ENCODE measurements around the gene SHC3. TPM values are rescaled to one million over a fixed set of nuclear protein-coding genes. Genes with fewer than 3 reads are reported as not detected.

SHC3 gene
- total RNA-seq, 1 experiment from 2014 or later, result 1.8 TPM

DNA sequence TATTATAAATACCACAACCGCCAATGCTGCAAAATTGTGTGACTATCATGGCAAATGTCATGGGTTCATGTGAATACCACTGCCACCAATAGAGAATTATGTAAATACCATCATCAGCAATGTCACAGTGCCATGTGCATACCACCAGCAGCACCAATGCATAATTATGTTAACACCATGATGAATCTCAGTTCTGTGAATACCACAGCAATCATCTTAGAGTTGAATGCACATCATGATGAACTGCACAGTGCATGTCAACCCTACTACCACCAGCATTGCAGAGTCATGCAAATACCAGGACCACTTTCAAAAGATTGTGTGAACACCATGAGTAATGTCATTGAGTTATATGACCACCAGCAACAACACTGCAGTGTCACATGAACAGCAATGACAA lies 63.2 kb downstream of the SHC3 start:
- H3K56ac ChIP-seq (ENCODE audit: insufficient read length, low read depth, low read length), result no peak overlapping the region
- H3K14ac ChIP-seq (ENCODE audit: insufficient read depth, low read length), result no peak overlapping the region
- no peak overlapping the region for H4K91ac ChIP-seq (ENCODE audit: insufficient read length, low read depth, low read length)
- H2BK5ac ChIP-seq (ENCODE audit: insufficient read length, low read length), result no peak overlapping the region
- no peaks in the 10 kb centered on the region for H3K23me2 ChIP-seq (ENCODE audit: insufficient read length, low read depth, low read length, poor library complexity, severe bottlenecking)
- Mint-ChIP-seq H3K4me1 (peaks cover 5 to 10% of the 10 kb centered on the region in 2 experiments), H3K4me3 (no peak overlapping the region), H3K27ac (no peak overlapping the region), H3K27me3 (ENCODE audit: low read depth) (no peaks in the 10 kb centered on the region), H3K9me3 (no peaks in the 10 kb centered on the region; a peak in 1 of 5 replicates), H3K36me3 (ENCODE audit: insufficient read depth in 1 of 3, low read depth in 3 of 3) (no peaks in the 10 kb centered on the region; a peak in 1 of 7 replicates)
- no peak overlapping the region for H2BK20ac ChIP-seq (ENCODE audit: low read depth, low read length, poor library complexity, severe bottlenecking)
- no peak overlapping the region for H3K18ac ChIP-seq (ENCODE audit: insufficient read length, low read depth, low read length)
- H3K79me1 ChIP-seq (ENCODE audit: insufficient read depth, low read depth, low read length, poor library complexity, severe bottlenecking), result no peaks in the 10 kb centered on the region
- H3K4me2 ChIP-seq (ENCODE audit: insufficient read depth, insufficient read length, low read length), result no peak overlapping the region
- H2BK12ac ChIP-seq (ENCODE audit: insufficient read length, low read depth, low read length), result no peak overlapping the region
- no peaks in the 10 kb centered on the region for H4K20me1 ChIP-seq (ENCODE audit: control insufficient read depth, insufficient read depth, insufficient read length)
- no peak overlapping the region for H2BK120ac ChIP-seq (ENCODE audit: low read depth, low read length, poor library complexity, severe bottlenecking)
- no peak overlapping the region for H2AK5ac ChIP-seq (ENCODE audit: insufficient read length, low read length)
- no peak overlapping the region for H2BK15ac ChIP-seq (ENCODE audit: low read depth, low read length)
- H3K27ac ChIP-seq (ENCODE audit: insufficient read length, low read depth, low read length), result no peak overlapping the region
- H3T11ph ChIP-seq (ENCODE audit: low read length), result no peak overlapping the region
- H3K9me3 ChIP-seq (ENCODE audit: control insufficient read depth, low read depth, low read length), result peaks cover 6% of the 10 kb centered on the region
- peaks cover 11% of the 10 kb centered on the region; the same call in 1 of the 2 replicates for H3K79me2 ChIP-seq (ENCODE audit: insufficient read depth, low read length)
- no peak overlapping the region for H3K9ac ChIP-seq (ENCODE audit: extremely low read depth, insufficient read length, low read length)
- H3K27me3 ChIP-seq (ENCODE audit: insufficient read depth, low read length), result no peaks in the 10 kb centered on the region
- no peak overlapping the region for H3K4ac ChIP-seq (ENCODE audit: low read depth, low read length)
- no peak overlapping the region for H4K8ac ChIP-seq (replicated peaks; ENCODE audit: insufficient read length, low read depth, low read length)
- WGBS (ENCODE audit: extremely low coverage, insufficient read length, low lambda C conversion rate), result no CpG with 5 or more reads among the region's 1 CpG
- TF ChIP-seq, protein P1, sequence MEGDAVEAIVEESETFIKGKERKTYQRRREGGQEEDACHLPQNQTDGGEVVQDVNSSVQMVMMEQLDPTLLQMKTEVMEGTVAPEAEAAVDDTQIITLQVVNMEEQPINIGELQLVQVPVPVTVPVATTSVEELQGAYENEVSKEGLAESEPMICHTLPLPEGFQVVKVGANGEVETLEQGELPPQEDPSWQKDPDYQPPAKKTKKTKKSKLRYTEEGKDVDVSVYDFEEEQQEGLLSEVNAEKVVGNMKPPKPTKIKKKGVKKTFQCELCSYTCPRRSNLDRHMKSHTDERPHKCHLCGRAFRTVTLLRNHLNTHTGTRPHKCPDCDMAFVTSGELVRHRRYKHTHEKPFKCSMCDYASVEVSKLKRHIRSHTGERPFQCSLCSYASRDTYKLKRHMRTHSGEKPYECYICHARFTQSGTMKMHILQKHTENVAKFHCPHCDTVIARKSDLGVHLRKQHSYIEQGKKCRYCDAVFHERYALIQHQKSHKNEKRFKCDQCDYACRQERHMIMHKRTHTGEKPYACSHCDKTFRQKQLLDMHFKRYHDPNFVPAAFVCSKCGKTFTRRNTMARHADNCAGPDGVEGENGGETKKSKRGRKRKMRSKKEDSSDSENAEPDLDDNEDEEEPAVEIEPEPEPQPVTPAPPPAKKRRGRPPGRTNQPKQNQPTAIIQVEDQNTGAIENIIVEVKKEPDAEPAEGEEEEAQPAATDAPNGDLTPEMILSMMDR (conservative IDR thresholded peaks at IDR 0.05), result no peak
- no peak overlapping the region for H2AFZ ChIP-seq (ENCODE audit: low read length)
- no peak overlapping the region for H3K23ac ChIP-seq (ENCODE audit: insufficient read length, low read depth, low read length)
- no peak for DNase-seq
- no peak overlapping the region for H4K5ac ChIP-seq (ENCODE audit: insufficient read length, low read depth, low read length)
- H3K4me1 ChIP-seq (ENCODE audit: insufficient read depth, low read length), result no peaks in the 10 kb centered on the region

Measured in H9 (cell line).